KMS-11 (cell line): ENCODE data around the gene SLC30A10.
"Not testable (repeated sequence)": the region's sequence is repeated elsewhere in the genome, so short reads cannot be mapped to it uniquely, and the experiment has no call there.

Source experiments
- H2AFZ ChIP-seq: fragments of 200-600 bp; sonication (generic); 2 replicates; pipeline ENCODE4 v1.6.1; 2016; ENCODE audit warnings: antibody characterized with exemption, mixed run types, low read depth
- H3K27ac ChIP-seq: fragments of 200-600 bp; sonication (generic); 2 replicates; pipeline ENCODE4 v1.6.1; 2016; ENCODE audit warnings: mild to moderate bottlenecking, mixed run types
- H3K27me3 ChIP-seq: fragments of 200-600 bp; sonication (generic); 2 replicates; pipeline ENCODE4 v1.6.1; 2017; ENCODE audit warnings: mild to moderate bottlenecking, low read depth, mixed run types, moderate library complexity; ENCODE audit not compliant: insufficient read depth
- H3K36me3 ChIP-seq: fragments of 200-600 bp; sonication (generic); 2 replicates; pipeline ENCODE4 v1.6.1; 2017; ENCODE audit warnings: mild to moderate bottlenecking, mixed run types; ENCODE audit not compliant: insufficient read depth
- H3K4me1 ChIP-seq: fragments of 200-600 bp; sonication (generic); 2 replicates; pipeline ENCODE4 v1.6.1; 2016; ENCODE audit warnings: mild to moderate bottlenecking, low read depth, mixed run types; ENCODE audit not compliant: poor library complexity, severe bottlenecking
- H3K4me2 ChIP-seq: fragments of 200-600 bp; sonication (generic); 2 replicates; pipeline ENCODE4 v1.7.0; 2016; ENCODE audit warnings: mild to moderate bottlenecking, mixed run types
- H3K4me3 ChIP-seq: fragments of 200-600 bp; sonication (generic); IDR thresholded peaks from 2 replicates; pipeline ENCODE4 v1.6.1; 2017; ENCODE audit warnings: low read depth, low read length, mixed read lengths; ENCODE audit not compliant: insufficient read depth
- H3K79me2 ChIP-seq: fragments of 200-600 bp; sonication (generic); 2 replicates; pipeline ENCODE4 v1.6.1; 2016; ENCODE audit warnings: low read depth, mixed run types; ENCODE audit not compliant: insufficient read depth
- H3K9ac ChIP-seq: fragments of 200-600 bp; sonication (generic); 2 replicates; pipeline ENCODE4 v1.6.1; 2016; ENCODE audit warnings: mild to moderate bottlenecking, mixed run types
- H4K20me1 ChIP-seq: fragments of 200-600 bp; sonication (generic); 2 replicates; pipeline ENCODE4 v1.6.1; 2016; ENCODE audit warnings: mild to moderate bottlenecking, mixed run types; ENCODE audit not compliant: insufficient read depth
- TF ChIP-seq, protein P1 (sequence below): fragments of 200-600 bp; sonication (generic); conservative IDR thresholded peaks from 2 replicates; pipeline ENCODE4 v1.6.1; 2017; ENCODE audit warnings: low read depth, mild to moderate bottlenecking, antibody characterized with exemption, low read length, moderate library complexity, mixed read lengths

SLC30A10 gene

DNA sequence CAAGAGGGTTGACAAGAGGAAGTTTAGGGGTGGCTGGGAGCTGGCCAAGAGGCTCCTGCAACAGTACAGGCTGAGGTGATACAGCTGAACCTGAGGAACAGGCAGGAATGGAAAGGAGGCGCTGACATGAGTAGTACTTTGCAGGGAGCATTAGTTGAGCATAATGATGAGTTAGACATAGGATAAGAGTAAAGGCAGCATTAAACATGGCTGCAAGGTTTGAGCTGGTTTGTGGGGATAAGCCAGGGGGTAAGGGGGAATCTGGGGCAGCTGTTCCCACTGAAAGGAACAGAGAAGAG, 20.6 kb downstream of the SLC30A10 start:
- no peak overlapping the region for H3K4me3 ChIP-seq
- no peaks in the 10 kb centered on the region for H4K20me1 ChIP-seq
- H2AFZ ChIP-seq, result no peak overlapping the region
- no peaks in the 10 kb centered on the region for H3K36me3 ChIP-seq
- no peak overlapping the region for H3K27ac ChIP-seq
- no peaks in the 10 kb centered on the region for H3K79me2 ChIP-seq
- H3K27me3 ChIP-seq, result no peaks in the 10 kb centered on the region
- TF ChIP-seq, protein P1, sequence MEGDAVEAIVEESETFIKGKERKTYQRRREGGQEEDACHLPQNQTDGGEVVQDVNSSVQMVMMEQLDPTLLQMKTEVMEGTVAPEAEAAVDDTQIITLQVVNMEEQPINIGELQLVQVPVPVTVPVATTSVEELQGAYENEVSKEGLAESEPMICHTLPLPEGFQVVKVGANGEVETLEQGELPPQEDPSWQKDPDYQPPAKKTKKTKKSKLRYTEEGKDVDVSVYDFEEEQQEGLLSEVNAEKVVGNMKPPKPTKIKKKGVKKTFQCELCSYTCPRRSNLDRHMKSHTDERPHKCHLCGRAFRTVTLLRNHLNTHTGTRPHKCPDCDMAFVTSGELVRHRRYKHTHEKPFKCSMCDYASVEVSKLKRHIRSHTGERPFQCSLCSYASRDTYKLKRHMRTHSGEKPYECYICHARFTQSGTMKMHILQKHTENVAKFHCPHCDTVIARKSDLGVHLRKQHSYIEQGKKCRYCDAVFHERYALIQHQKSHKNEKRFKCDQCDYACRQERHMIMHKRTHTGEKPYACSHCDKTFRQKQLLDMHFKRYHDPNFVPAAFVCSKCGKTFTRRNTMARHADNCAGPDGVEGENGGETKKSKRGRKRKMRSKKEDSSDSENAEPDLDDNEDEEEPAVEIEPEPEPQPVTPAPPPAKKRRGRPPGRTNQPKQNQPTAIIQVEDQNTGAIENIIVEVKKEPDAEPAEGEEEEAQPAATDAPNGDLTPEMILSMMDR, result no peak
- no peak overlapping the region for H3K4me2 ChIP-seq
- no peak overlapping the region for H3K9ac ChIP-seq
- H3K4me1 ChIP-seq, result no peaks in the 10 kb centered on the region

DNA sequence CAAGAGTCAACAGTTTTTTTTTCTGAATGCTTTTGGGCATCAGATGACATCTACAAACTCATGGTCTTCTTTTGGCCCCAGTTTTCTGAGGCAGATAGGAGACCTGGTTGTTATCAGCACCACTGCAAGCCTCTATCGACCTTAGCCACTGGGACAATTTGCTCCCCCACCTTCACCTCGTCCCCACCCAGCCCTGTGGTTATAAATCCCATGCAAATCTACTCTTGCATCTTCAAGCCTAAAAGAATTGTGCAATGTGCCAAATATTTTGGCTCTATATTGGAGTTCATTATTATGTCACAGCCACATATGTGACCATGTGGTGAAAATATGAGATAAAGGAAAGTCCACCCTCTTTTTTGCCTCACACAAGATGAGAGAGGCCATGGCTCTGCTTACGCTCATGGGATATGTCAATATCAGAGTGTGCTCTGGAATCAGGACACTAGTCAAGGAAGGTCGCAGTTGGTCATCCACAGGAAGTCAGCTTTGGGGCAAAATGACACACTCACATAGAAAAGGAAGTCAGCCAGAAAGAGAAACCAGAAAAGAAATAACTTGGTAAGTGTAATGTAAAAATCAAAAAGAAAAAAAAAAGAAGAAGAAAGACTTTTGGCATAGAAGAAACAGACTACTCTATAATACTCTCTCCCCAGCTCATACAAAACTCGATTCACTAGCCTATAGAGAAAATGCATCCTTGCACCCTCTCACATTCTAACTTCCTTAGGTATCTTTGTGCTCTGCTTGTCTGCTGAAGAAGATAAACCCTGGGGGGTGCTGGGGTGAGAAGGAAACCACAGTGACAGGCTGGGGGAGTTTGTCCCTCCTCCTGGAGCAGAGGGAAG, 21.2 kb downstream of the SLC30A10 start:
- Histone ChIP-seq H3K36me3 (no peaks in the 10 kb centered on the region), H3K4me3 (no peak overlapping the region), H2AFZ (no peak overlapping the region), H4K20me1 (no peaks in the 10 kb centered on the region), H3K27me3 (no peaks in the 10 kb centered on the region), H3K9ac (no peak overlapping the region), H3K4me2 (no peak overlapping the region), H3K4me1 (no peaks in the 10 kb centered on the region), H3K79me2 (no peaks in the 10 kb centered on the region), H3K27ac (no peak overlapping the region)
- TF ChIP-seq, protein P1, result no peak

GRCh38 chr1:219906565-219906923, 21.8 kb downstream of the SLC30A10 start:
- H3K4me3 ChIP-seq, H2AFZ ChIP-seq, H3K4me1 ChIP-seq, H3K4me2 ChIP-seq, H3K79me2 ChIP-seq, H4K20me1 ChIP-seq, H3K27me3 ChIP-seq, H3K27ac ChIP-seq, H3K36me3 ChIP-seq, H3K9ac ChIP-seq: not testable (repeated sequence)

DNA sequence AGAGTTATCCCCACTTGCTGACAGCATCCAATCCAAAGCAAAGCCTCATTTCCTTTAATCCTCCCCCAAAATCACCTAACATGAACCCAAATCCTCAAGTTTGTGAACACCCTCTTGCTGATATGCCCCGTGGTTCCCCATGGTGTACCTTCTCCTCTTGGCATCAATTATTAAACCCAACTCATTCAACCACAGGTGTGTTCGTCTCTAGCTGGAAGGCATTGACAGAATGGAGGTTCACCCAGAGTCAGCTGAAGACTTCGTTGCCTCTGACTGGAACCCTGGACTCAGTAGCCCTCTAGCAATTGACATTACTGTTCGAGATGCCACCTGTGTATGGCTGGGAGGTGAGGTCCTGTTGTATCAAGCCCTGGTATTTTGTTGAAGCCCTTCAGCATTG, 22.8 kb downstream of the SLC30A10 start:
- TF ChIP-seq, protein P1, result no peak
- Histone ChIP-seq H3K79me2 (no peaks in the 10 kb centered on the region), H3K4me2 (no peak overlapping the region), H2AFZ (no peak overlapping the region), H3K27me3 (no peaks in the 10 kb centered on the region), H3K36me3 (no peaks in the 10 kb centered on the region), H3K27ac (no peak overlapping the region), H3K4me3 (no peak overlapping the region), H4K20me1 (no peaks in the 10 kb centered on the region), H3K4me1 (no peaks in the 10 kb centered on the region), H3K9ac (no peak overlapping the region)

GRCh38 chr1:219904934-219905333, 23.4 kb downstream of the SLC30A10 start:
- Histone ChIP-seq H3K27me3 (no peaks in the 10 kb centered on the region), H3K4me3 (no peak overlapping the region), H3K9ac (no peak overlapping the region), H4K20me1 (no peaks in the 10 kb centered on the region), H3K4me1 (no peaks in the 10 kb centered on the region), H3K27ac (no peak overlapping the region), H2AFZ (no peak overlapping the region), H3K79me2 (no peaks in the 10 kb centered on the region), H3K36me3 (no peaks in the 10 kb centered on the region), H3K4me2 (no peak overlapping the region)
- TF ChIP-seq, protein P1, result no peak
